Type B pancreatic cell (in vitro differentiated cells): Measurements from ENCODE around the gene PRKCZ. TPM values are rescaled to one million over a fixed set of nuclear protein-coding genes. Genes with fewer than 3 reads are reported as not detected.

Source experiments
- DNase-seq: peaks from one replicate; pipeline ENCODE4 v3.0.0; 2021; ENCODE audit warnings: mixed read lengths; ENCODE audit not compliant: unreplicated experiment; ENCODE audit errors: extremely low spot score
- H3K27ac Mint-ChIP-seq: 2 replicates; pipeline ENCODE4 v1.8.0; 2021; ENCODE audit warnings: mild to moderate bottlenecking, mixed read lengths
- H3K27me3 Mint-ChIP-seq: 2 replicates; pipeline ENCODE4 v1.8.0; 2021; ENCODE audit warnings: mixed read lengths
- H3K36me3 Mint-ChIP-seq: 2 replicates; pipeline ENCODE4 v1.8.0; 2021; ENCODE audit warnings: mixed read lengths
- H3K4me1 Mint-ChIP-seq: one replicate; pipeline ENCODE4 v1.8.0; 2021; ENCODE audit warnings: mixed read lengths; ENCODE audit not compliant: unreplicated experiment
- H3K4me3 Mint-ChIP-seq: 2 replicates; pipeline ENCODE4 v1.8.0; 2021; ENCODE audit warnings: mild to moderate bottlenecking, mixed read lengths
- H3K9me3 Mint-ChIP-seq: 2 replicates; pipeline ENCODE4 v1.8.0; 2021; ENCODE audit warnings: mixed read lengths
- total RNA-seq: library from RNA; stranded (reverse); gene quantifications from 2 replicates; pipeline ENCODE4 v1.2.1, GENCODE V29; 2021; ENCODE audit warnings: low replicate concordance
- TF ChIP-seq, protein P1 (sequence below): fragments of 200-600 bp; sonication (generic); conservative IDR thresholded peaks from 2 replicates; pipeline ENCODE4 v1.5.0; 2021; ENCODE audit warnings: antibody characterized with exemption, mild to moderate bottlenecking

Gene PRKCZ
- total RNA-seq, 1 donor from 2014 or later = 33.2 TPM

- H3K27ac Mint-ChIP-seq = no peak overlapping the region
- peaks cover 3% of the 10 kb centered on the region for H3K4me1 Mint-ChIP-seq
- TF ChIP-seq, protein P1, sequence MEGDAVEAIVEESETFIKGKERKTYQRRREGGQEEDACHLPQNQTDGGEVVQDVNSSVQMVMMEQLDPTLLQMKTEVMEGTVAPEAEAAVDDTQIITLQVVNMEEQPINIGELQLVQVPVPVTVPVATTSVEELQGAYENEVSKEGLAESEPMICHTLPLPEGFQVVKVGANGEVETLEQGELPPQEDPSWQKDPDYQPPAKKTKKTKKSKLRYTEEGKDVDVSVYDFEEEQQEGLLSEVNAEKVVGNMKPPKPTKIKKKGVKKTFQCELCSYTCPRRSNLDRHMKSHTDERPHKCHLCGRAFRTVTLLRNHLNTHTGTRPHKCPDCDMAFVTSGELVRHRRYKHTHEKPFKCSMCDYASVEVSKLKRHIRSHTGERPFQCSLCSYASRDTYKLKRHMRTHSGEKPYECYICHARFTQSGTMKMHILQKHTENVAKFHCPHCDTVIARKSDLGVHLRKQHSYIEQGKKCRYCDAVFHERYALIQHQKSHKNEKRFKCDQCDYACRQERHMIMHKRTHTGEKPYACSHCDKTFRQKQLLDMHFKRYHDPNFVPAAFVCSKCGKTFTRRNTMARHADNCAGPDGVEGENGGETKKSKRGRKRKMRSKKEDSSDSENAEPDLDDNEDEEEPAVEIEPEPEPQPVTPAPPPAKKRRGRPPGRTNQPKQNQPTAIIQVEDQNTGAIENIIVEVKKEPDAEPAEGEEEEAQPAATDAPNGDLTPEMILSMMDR = no peak
- H3K9me3 Mint-ChIP-seq = no peaks in the 10 kb centered on the region
- peaks cover 6% of the 10 kb centered on the region for H3K36me3 Mint-ChIP-seq
- no peak for DNase-seq
- no peaks in the 10 kb centered on the region for H3K27me3 Mint-ChIP-seq
- no peak overlapping the region for H3K4me3 Mint-ChIP-seq
Observed at GRCh38 chr1:2185880-2186855, 136.0 kb downstream of the PRKCZ start.

DNA sequence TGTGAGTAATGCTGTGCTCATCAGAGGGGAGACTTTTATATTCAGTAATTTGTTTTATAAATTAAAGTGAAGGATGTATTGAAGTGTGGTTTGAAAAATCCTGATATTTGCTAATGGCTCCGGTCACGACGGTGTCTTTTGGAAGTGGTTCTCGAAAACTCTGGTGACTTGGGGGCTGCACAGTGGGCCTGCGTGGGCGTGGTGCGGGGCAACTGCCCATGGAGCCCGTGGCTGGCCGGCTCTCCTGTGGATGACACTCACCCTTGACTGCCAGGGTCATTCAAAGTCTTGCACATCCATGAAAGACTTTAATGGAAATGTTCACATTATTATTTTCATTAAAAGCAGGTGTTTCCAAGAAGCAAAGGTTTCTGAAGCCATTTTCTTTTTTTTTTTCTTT lies 136.7 kb downstream of the PRKCZ start:
- Mint-ChIP-seq H3K27me3 (no peaks in the 10 kb centered on the region), H3K9me3 (no peaks in the 10 kb centered on the region), H3K27ac (no peak overlapping the region), H3K4me1 (peaks cover 7% of the 10 kb centered on the region), H3K4me3 (no peak overlapping the region), H3K36me3 (peaks cover 6% of the 10 kb centered on the region)
- DNase-seq = no peak
- TF ChIP-seq, protein P1 = no peak

DNA sequence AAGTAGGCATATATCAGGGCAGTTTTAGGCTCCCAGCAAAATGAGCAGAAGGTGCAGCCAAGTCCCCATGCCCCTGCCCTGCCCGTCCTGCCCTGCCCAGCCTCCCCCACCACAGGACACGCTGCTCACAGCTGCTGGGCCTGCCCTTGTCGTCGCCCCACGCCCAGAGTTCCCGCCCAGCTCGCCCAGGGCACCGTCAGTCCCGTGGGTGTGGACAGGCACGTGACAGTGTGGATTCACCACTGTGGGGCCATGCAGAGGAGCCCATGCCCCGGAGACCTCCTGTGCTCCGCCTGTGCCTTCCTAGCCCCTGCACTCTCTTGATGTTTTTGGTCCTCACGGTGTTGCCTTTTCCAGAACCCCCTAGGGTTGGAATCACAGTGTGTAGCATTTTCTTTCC lies 137.4 kb downstream of the PRKCZ start:
- no peak for DNase-seq
- Mint-ChIP-seq H3K4me3 (no peak overlapping the region), H3K9me3 (no peaks in the 10 kb centered on the region), H3K36me3 (peaks cover 6% of the 10 kb centered on the region), H3K4me1 (peaks cover 7% of the 10 kb centered on the region), H3K27me3 (no peaks in the 10 kb centered on the region), H3K27ac (no peak overlapping the region)
- TF ChIP-seq, protein P1 = no peak

DNA sequence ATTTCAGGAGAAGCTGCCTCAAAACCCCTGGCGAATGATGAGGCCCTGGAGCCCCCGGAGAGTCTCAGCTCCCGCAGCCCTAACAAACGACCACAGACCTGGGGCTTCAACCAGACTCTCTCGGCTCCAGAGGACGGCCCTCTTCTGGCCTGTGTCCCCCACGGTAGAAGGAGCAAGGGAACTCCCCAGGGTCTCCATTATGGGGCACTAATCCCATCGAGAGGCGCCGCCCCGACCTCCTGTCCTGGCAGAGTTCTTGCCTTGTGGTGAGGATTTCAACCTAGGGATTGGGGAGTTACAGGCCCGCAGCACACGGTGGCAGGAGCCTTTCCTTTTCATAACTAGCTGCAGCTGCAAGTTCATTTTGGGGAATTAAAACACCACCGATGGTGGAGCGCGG lies 138.1 kb downstream of the PRKCZ start:
- Mint-ChIP-seq H3K4me3 (no peak overlapping the region), H3K36me3 (peaks cover 3% of the 10 kb centered on the region), H3K4me1 (peaks cover 7% of the 10 kb centered on the region), H3K27ac (no peak overlapping the region), H3K9me3 (no peaks in the 10 kb centered on the region), H3K27me3 (no peaks in the 10 kb centered on the region)
- no peak for DNase-seq
- TF ChIP-seq, protein P1 = no peak

DNA sequence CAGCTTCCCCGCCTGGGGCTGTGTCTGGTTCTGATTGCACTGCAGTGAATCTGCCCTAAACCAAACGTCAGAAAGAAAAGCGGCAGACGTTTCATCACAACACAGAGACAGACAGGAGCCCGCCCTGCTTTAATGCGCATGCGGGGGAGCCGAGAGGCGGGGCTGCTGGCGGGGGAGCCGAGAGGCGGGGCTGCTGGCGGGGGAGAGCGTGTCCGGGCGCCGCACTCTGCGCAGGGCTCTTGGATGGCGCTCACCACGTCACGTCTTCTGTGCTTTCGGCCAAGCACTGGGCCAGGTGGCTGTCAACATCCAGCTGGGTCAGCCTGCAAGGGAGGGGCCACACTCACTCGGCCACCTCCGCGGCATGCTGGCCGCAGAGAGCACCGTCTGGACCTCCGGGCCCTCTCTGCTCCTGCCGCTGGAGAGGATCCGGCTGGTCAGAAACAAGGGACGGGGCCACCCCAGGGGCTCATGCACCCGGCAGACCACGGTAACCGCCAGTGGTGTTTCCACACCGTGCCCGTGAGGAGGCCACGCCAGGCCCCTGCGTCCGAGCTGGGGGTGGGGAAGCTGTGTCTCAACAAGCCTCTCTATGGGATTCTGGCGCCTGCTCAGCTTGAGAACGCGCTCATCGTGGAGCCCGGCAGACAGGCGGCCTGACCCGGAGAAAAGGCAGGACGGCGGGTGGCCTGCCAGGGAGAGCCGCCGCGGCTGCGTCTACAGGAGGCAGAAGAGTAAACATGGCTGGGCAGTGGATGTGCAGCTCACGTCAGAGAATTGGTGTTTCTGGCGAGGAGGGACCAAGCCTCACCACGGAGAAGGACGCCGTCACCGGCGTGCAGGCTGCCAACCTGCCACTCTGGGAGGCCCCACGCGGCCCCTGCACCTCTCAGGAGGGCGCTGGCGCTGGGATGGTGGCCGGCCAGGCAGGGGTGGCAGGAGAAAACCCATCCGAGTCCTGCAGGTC lies 139.5 kb downstream of the PRKCZ start:
- Mint-ChIP-seq H3K9me3 (no peaks in the 10 kb centered on the region), H3K4me3 (peak overlapping the region; percentile 83), H3K27me3 (no peaks in the 10 kb centered on the region), H3K4me1 (peaks cover 7% of the 10 kb centered on the region), H3K27ac (peak overlapping the region; percentile 83), H3K36me3 (no peaks in the 10 kb centered on the region)
- TF ChIP-seq, protein P1 = no peak
- peak; percentile 94 for DNase-seq
